PC-9 (cell line): ENCODE data around the gene CDK8. TPM values are rescaled to one million over a fixed set of nuclear protein-coding genes. Genes with fewer than 3 reads are reported as not detected.

Experiments
- BruUV-seq: library from RNA; stranded (reverse); fragments of 400-500 nt; replicated peaks from 2 replicates; lab custom pipeline; 2021; lab: Mats Ljungman, UMichigan
- CTCF ChIA-PET: fragments of 300-600 bp; sonication (Branson Sonifier 250); formaldehyde crosslinking; loops from one replicate; lab custom pipeline; 2022; ENCODE audit warnings: antibody characterized with exemption; lab: Charles Lee
- POLR2A ChIA-PET: fragments of 300-600 bp; sonication (Branson Sonifier 250); formaldehyde crosslinking; loops from one replicate; lab custom pipeline; 2022; ENCODE audit warnings: antibody characterized with exemption; ENCODE audit not compliant: unreplicated experiment; lab: Charles Lee
- DNase-seq, 2 experiments: peaks; one replicate each; pipeline versions ENCODE4 v3.0.0 to v3.0.0-alpha.2; 2015 to 2022; ENCODE audit warnings: mixed read lengths in 1 of 2
- H2AFZ ChIP-seq: fragments of 200-600 bp; sonication (generic); 2 replicates; pipeline ENCODE4 v1.8.1; 2017; ENCODE audit warnings: antibody characterized with exemption
- H3F3A ChIP-seq: fragments of 200-600 bp; sonication (generic); 2 replicates; pipeline ENCODE4 v1.8.1; 2017; ENCODE audit warnings: antibody characterized with exemption, mild to moderate bottlenecking, low read depth; ENCODE audit not compliant: insufficient read depth
- H3K27ac ChIP-seq: fragments of 200-600 bp; sonication (generic); 2 replicates; pipeline ENCODE4 v1.6.1; 2016; ENCODE audit warnings: mixed run types
- H3K27me3 ChIP-seq: fragments of 200-600 bp; sonication (generic); 2 replicates; pipeline ENCODE4 v1.6.1; 2016; ENCODE audit warnings: low read depth, mixed run types; ENCODE audit not compliant: insufficient read depth
- H3K36me3 ChIP-seq: fragments of 200-600 bp; sonication (generic); 2 replicates; pipeline ENCODE4 v1.6.1; 2016; ENCODE audit warnings: low read depth, mixed run types
- H3K4me1 ChIP-seq: fragments of 200-600 bp; sonication (generic); replicated peaks from 2 replicates; pipeline ENCODE4 v1.6.1; 2016; ENCODE audit warnings: mixed run types; ENCODE audit not compliant: insufficient read depth
- H3K4me2 ChIP-seq: fragments of 200-600 bp; sonication (generic); 2 replicates; pipeline ENCODE4 v1.6.1; 2017; ENCODE audit warnings: mixed run types
- H3K4me3 ChIP-seq: fragments of 200-600 bp; sonication (generic); 2 replicates; pipeline ENCODE4 v1.6.1; 2016; ENCODE audit warnings: mixed run types
- H3K79me2 ChIP-seq: fragments of 200-600 bp; sonication (generic); 2 replicates; pipeline ENCODE4 v1.6.1; 2017; ENCODE audit warnings: low read depth, mixed run types
- H3K9me2 ChIP-seq: fragments of 200-600 bp; sonication (generic); 2 replicates; pipeline ENCODE4 v1.8.1; 2017; ENCODE audit warnings: mild to moderate bottlenecking; ENCODE audit not compliant: insufficient read depth
- H3K9me3 ChIP-seq: fragments of 200-600 bp; sonication (generic); 2 replicates; pipeline ENCODE4 v1.8.1; 2016; ENCODE audit warnings: low read depth; ENCODE audit not compliant: insufficient read depth
- H4K20me1 ChIP-seq: fragments of 200-600 bp; sonication (generic); 2 replicates; pipeline ENCODE4 v1.8.1; 2017; ENCODE audit not compliant: insufficient read depth
- EZH2 ChIP-seq: fragments of 200-600 bp; sonication (generic); IDR thresholded peaks from 2 replicates; pipeline ENCODE4 v1.8.0; 2017; ENCODE audit warnings: antibody characterized with exemption, low read depth
- intact Hi-C: fragments of 100-400 bp; cut with micrococcal nuclease; formaldehyde crosslinking; loops from one replicate; pipeline ENCODE4 v1.10.0; 2022; ENCODE audit not compliant: unreplicated experiment
- total RNA-seq: library from RNA; stranded (reverse); gene quantifications from 2 replicates; pipeline ENCODE4 v1.2.3, GENCODE V29; 2021
- TF ChIP-seq, protein P1 (sequence below): fragments of 200-600 bp; sonication (generic); conservative IDR thresholded peaks from 2 replicates; pipeline ENCODE4 v1.6.1; 2017; ENCODE audit warnings: mixed run types, antibody characterized with exemption, mild to moderate bottlenecking, moderate library complexity

CDK8 gene
- total RNA-seq, 1 experiment from 2014 or later, result 14.8 TPM

DNA sequence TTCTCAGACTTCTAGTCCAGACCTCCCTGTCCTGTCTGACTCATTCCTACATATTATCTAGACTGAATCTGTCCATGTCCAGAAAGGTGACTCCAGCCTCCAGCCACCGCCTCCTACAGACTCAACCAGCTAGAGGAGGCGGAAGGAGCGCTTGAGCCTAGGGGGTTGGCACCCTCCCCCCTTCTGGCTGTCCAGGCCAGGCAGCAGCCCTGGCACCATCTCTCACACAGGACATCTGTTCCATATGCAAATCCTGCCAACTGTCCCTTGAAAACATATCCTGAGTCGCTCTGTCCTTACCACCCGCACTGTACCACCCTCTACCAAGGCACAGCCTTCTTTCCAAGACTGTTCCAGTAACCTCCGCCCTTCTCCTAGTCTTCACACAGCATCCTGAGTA lies 152.9 kb downstream of the CDK8 start:
- H3K27me3 ChIP-seq, result no peaks in the 10 kb centered on the region
- H2AFZ ChIP-seq, result no peak overlapping the region
- no peaks in the 10 kb centered on the region for H3K36me3 ChIP-seq
- no peaks in the 10 kb centered on the region for H4K20me1 ChIP-seq
- H3K27ac ChIP-seq, result no peak overlapping the region
- H3F3A ChIP-seq, result no peaks in the 10 kb centered on the region
- POLR2A ChIA-PET, result no interaction called here
- CTCF ChIA-PET, result no interaction called here
- TF ChIP-seq EZH2, result no peak
- TF ChIP-seq, protein P1, sequence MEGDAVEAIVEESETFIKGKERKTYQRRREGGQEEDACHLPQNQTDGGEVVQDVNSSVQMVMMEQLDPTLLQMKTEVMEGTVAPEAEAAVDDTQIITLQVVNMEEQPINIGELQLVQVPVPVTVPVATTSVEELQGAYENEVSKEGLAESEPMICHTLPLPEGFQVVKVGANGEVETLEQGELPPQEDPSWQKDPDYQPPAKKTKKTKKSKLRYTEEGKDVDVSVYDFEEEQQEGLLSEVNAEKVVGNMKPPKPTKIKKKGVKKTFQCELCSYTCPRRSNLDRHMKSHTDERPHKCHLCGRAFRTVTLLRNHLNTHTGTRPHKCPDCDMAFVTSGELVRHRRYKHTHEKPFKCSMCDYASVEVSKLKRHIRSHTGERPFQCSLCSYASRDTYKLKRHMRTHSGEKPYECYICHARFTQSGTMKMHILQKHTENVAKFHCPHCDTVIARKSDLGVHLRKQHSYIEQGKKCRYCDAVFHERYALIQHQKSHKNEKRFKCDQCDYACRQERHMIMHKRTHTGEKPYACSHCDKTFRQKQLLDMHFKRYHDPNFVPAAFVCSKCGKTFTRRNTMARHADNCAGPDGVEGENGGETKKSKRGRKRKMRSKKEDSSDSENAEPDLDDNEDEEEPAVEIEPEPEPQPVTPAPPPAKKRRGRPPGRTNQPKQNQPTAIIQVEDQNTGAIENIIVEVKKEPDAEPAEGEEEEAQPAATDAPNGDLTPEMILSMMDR, result no peak
- no peaks in the 10 kb centered on the region for H3K4me1 ChIP-seq
- H3K79me2 ChIP-seq, result no peaks in the 10 kb centered on the region
- no peak overlapping the region for H3K4me3 ChIP-seq
- no TSS peak for BruUV-seq
- no peaks in the 10 kb centered on the region for H3K9me2 ChIP-seq
- DNase-seq, result no peak
- intact Hi-C loops, result no loop called here
- H3K9me3 ChIP-seq, result no peaks in the 10 kb centered on the region
- H3K4me2 ChIP-seq, result no peak overlapping the region

DNA sequence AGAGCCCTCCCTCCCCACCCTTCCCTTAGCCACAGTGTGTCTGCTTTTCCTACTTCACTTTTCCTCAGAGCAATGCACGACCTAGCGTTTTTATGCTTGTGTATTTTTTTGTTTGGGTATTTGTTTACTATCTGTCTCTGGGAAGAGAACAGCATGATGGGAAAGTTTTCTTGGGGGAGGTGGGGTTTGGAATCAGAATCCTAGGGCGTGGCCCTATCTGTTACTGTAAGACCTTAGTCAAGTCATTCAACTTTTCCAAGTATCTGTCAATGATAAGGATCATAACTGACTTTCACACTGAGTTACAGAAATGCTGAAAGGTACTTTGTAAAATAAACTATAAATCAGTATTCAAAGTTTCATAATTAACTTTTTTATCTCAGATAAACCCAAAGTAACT lies 157.3 kb downstream of the CDK8 start:
- Histone ChIP-seq H3K27me3 (no peaks in the 10 kb centered on the region), H3F3A (no peaks in the 10 kb centered on the region), H3K9me3 (no peaks in the 10 kb centered on the region), H3K36me3 (no peaks in the 10 kb centered on the region), H3K27ac (no peak overlapping the region), H3K4me3 (no peak overlapping the region), H3K4me2 (no peak overlapping the region), H3K4me1 (no peaks in the 10 kb centered on the region), H4K20me1 (no peaks in the 10 kb centered on the region), H2AFZ (no peak overlapping the region), H3K79me2 (no peaks in the 10 kb centered on the region), H3K9me2 (no peaks in the 10 kb centered on the region)
- TF ChIP-seq, protein P1, result no peak
- no peak for TF ChIP-seq EZH2
- no peak for DNase-seq
- intact Hi-C loops, result no loop called here
- BruUV-seq, result no TSS peak
- ChIA-PET POLR2A (no interaction called here), CTCF (interaction anchor here (0.6 kb wide), 1 partner anchor 227 kb away, joined by 4 read pairs; no protein-coding TSS in a partner anchor)

DNA sequence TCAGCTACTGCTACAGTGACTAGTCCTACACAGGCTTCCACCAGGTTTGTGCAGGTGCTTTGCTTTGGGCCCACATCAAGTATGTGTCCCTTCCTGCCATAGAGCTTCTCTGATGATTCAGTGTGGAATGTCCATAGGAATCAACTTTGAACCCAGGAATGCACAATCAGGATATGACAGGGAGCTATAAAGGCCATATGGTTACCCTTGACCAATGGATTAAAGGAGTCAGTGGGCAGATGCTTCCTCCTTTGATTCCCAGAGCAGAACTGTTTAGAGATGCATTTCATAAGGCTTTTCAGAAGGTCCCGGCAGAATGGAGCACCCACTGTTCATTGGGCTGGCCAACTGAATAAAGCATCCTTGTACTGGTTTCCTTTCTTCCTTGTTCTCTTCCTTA lies 158.3 kb downstream of the CDK8 start:
- Histone ChIP-seq H3K9me2 (no peaks in the 10 kb centered on the region), H3K79me2 (no peaks in the 10 kb centered on the region), H4K20me1 (no peaks in the 10 kb centered on the region), H3K4me1 (no peaks in the 10 kb centered on the region), H3K36me3 (no peaks in the 10 kb centered on the region), H2AFZ (no peak overlapping the region), H3K27ac (no peak overlapping the region), H3K27me3 (no peaks in the 10 kb centered on the region), H3F3A (no peaks in the 10 kb centered on the region), H3K4me2 (no peak overlapping the region), H3K4me3 (no peak overlapping the region), H3K9me3 (no peaks in the 10 kb centered on the region)
- ChIA-PET POLR2A (no interaction called here), CTCF (no interaction called here)
- intact Hi-C loops, result no loop called here
- BruUV-seq, result no TSS peak
- no peak for DNase-seq
- TF ChIP-seq, protein P1, result no peak
- no peak for TF ChIP-seq EZH2
